OCI-LY3 (cell line): ENCODE data around the gene ZNF311.
"Not testable (repeated sequence)": the region's sequence is repeated elsewhere in the genome, so short reads cannot be mapped to it uniquely, and the experiment has no call there.

Source experiments
- H2AFZ ChIP-seq: fragments of 200-600, 300-600 bp; shearing (Covaris generic); 2 replicates; pipeline ENCODE4 v1.6.0; 2014; ENCODE audit warnings: antibody characterized with exemption, low read depth, low read length
- H3K27ac ChIP-seq: fragments of 200-600, 300-600 bp; sonication (generic); 2 replicates; pipeline ENCODE4 v1.5.1; 2014; ENCODE audit warnings: mild to moderate bottlenecking, low read length, moderate library complexity, mixed read lengths
- H3K27me3 ChIP-seq: fragments of 200-600, 300-600 bp; sonication (generic); 2 replicates; pipeline ENCODE4 v1.6.1; 2014; ENCODE audit warnings: low read depth, low read length, mixed read lengths
- H3K36me3 ChIP-seq: fragments of 200-600, 300-600 bp; sonication (generic); replicated peaks from 2 replicates; pipeline ENCODE3; 2014; ENCODE audit warnings: low read depth, low read length, mixed read lengths
- H3K4me1 ChIP-seq: fragments of 300-600, 200-600 bp; sonication (generic); 2 replicates; pipeline ENCODE4 v1.6.1; 2014; ENCODE audit warnings: low read length, mixed read lengths
- H3K4me2 ChIP-seq: fragments of 200-600, 300-600 bp; sonication (generic); 2 replicates; pipeline ENCODE4 v1.6.1; 2014; ENCODE audit warnings: low read length, mixed read lengths
- H3K4me3 ChIP-seq: fragments of 300-600, 200-600 bp; sonication (generic); 2 replicates; pipeline ENCODE4 v1.5.1; 2014; ENCODE audit warnings: antibody characterized with exemption, mild to moderate bottlenecking, low read length, moderate library complexity
- H3K79me2 ChIP-seq: fragments of 300-600, 200-600 bp; shearing (Covaris generic); 2 replicates; pipeline ENCODE4 v1.6.1; 2014; ENCODE audit warnings: mild to moderate bottlenecking, low read length, mixed read lengths
- H3K9ac ChIP-seq: fragments of 300-600, 200-600 bp; shearing (Covaris generic); 2 replicates; pipeline ENCODE4 v1.6.0; 2014; ENCODE audit warnings: mild to moderate bottlenecking, low read length, moderate library complexity
- H3K9me3 ChIP-seq: fragments of 200-600, 300-600 bp; shearing (Covaris generic); 2 replicates; pipeline ENCODE4 v1.6.1; 2014; ENCODE audit warnings: low read length, mixed read lengths; ENCODE audit not compliant: insufficient read depth
- H4K20me1 ChIP-seq: fragments of 200-600, 300-600 bp; sonication (generic); 2 replicates; pipeline ENCODE4 v1.6.1; 2016; ENCODE audit warnings: low read length, mixed read lengths; ENCODE audit not compliant: insufficient read depth
- CTCF ChIP-seq: fragments of 200-600, 300-600 bp; sonication (generic); IDR thresholded peaks from 2 replicates; pipeline ENCODE4 v1.5.1; 2014; ENCODE audit warnings: antibody characterized with exemption, low read length, low read depth
- EZH2phosphoT487 ChIP-seq: fragments of 200-600 bp; shearing (Covaris generic); IDR thresholded peaks from 2 replicates; pipeline ENCODE4 v1.6.1; 2018; ENCODE audit warnings: antibody characterized with exemption, mixed run types, low read depth

Gene ZNF311

DNA sequence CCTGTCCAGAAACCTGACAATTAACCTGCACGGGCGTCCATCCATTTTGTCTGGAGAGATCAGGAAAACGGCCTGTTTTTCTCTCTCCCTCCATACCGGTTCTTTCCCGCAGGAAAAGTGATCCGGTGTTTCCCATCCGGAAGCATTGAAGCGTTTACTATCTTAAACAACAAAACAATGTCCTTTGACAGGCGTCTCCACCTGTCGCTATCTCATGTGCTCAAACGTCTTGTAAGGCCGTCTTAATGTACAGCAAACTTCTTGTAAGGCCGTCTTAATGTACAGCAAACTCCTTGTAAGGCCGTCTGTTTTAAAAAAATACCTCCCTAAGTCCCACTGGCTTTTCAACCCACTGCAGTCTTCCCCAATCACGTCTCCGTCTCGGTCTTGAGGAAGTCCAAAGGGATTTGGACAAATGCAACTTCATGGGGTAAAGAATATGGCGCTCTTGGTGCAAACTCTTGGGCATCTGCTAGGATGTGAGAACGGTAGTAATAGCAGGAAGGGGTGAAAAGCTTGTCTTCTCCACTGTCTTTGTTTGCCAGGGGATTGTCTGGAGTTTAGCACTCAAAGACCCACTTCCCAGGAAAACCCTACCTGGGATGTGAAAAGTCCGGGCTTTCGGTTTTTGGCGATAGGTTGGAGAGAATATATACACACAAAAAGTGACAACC is 51.4 kb downstream of the ZNF311 start:
- Histone ChIP-seq H3K4me2 (peak overlapping the region; percentile 88), H3K27ac (no peak overlapping the region), H3K36me3 (no peaks in the 10 kb centered on the region), H3K9ac (peak overlapping the region; percentile 75), H3K9me3 (no peaks in the 10 kb centered on the region), H3K79me2 (no peaks in the 10 kb centered on the region), H3K4me1 (peaks cover 9% of the 10 kb centered on the region), H4K20me1 (no peaks in the 10 kb centered on the region), H2AFZ (peak overlapping the region; percentile 94), H3K4me3 (peak overlapping the region; percentile 83), H3K27me3 (no peaks in the 10 kb centered on the region)
- TF ChIP-seq CTCF, result no peak

DNA sequence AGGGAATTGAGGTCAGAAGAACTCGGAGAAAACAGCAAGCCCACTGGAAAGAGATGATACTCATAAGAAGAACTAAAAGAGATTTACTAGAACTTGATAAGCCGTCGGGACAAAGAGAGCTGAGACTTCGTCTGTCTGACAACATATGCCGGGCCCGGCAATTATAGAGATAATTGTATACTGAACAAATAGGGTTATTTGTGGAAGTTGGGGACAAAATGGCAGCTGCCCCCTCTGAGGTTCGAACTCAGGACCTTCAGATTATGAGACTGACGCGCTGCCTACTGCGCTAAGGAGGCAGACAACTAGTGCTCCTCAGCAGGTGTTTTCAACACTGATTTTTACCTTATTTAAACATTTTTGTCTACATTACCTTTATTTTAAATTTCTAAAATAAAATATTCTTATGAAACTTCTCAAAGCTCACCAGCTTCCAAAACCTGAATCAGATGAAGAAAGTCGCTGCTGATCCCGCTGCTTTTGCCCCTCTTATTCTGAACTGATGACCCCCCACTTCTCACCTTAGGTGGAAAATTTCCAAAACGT is 52.0 kb downstream of the ZNF311 start:
- Histone ChIP-seq H3K9me3 (no peaks in the 10 kb centered on the region), H3K4me2 (peak overlapping the region; percentile 88), H2AFZ (peak overlapping the region; percentile 94), H3K4me1 (peaks cover 9% of the 10 kb centered on the region), H3K36me3 (no peaks in the 10 kb centered on the region), H3K27me3 (no peaks in the 10 kb centered on the region), H4K20me1 (no peaks in the 10 kb centered on the region), H3K27ac (no peak overlapping the region), H3K4me3 (peak overlapping the region; percentile 83), H3K79me2 (no peaks in the 10 kb centered on the region), H3K9ac (peak overlapping the region; percentile 75)
- TF ChIP-seq CTCF, result no peak
- TF ChIP-seq EZH2phosphoT487, result no peak

- peaks cover 15% of the 10 kb centered on the region for H3K4me1 ChIP-seq
- H2AFZ ChIP-seq, H3K27me3 ChIP-seq, H3K9me3 ChIP-seq, H3K36me3 ChIP-seq, H3K4me2 ChIP-seq, H3K4me3 ChIP-seq, H4K20me1 ChIP-seq, H3K79me2 ChIP-seq, H3K9ac ChIP-seq, H3K27ac ChIP-seq: not testable (repeated sequence)
Measured at GRCh38 chr6:28949656-28950195, 55.4 kb downstream of the ZNF311 start.

- H3K27me3 ChIP-seq, result no peaks in the 10 kb centered on the region
- TF ChIP-seq CTCF, result no peak
- no peak for TF ChIP-seq EZH2phosphoT487
- peaks cover 17% of the 10 kb centered on the region for H3K4me1 ChIP-seq
- no peak overlapping the region for H3K4me3 ChIP-seq
- no peaks in the 10 kb centered on the region for H4K20me1 ChIP-seq
- H3K9ac ChIP-seq, result no peak overlapping the region
- H3K79me2 ChIP-seq, result no peaks in the 10 kb centered on the region
- H3K36me3 ChIP-seq, result no peaks in the 10 kb centered on the region
- H3K4me2 ChIP-seq, result no peak overlapping the region
- H3K27ac ChIP-seq, result no peak overlapping the region
- H3K9me3 ChIP-seq, result no peaks in the 10 kb centered on the region
- no peak overlapping the region for H2AFZ ChIP-seq
Measured at GRCh38 chr6:28948782-28949486, 56.2 kb downstream of the ZNF311 start.
